Esophagus muscularis mucosa (tissue), 4 donors: ENCODE measurements around the gene BRD8. TPM values are rescaled to one million over a fixed set of nuclear protein-coding genes. Genes with fewer than 3 reads are reported as not detected.
A peak's percentile ranks its signal among the peaks of the same experiment; 100 is the strongest.

Source experiments
- DNase-seq: peaks from one replicate; pipeline ENCODE4 v3.0.0-alpha.2; 2017; ENCODE audit errors: extremely low spot score
- H3K27ac ChIP-seq, 4 donors: fragments of 200-600 bp; sonication (generic); replicated peaks in 1 of 4; 1 replicate in 3 of 4; 2 replicates in 1 of 4; pipeline ENCODE4 v1.5.1; 2016 to 2019; ENCODE audit warnings: mild to moderate bottlenecking in 1 of 4
- H3K27me3 ChIP-seq, 4 donors: fragments of 200-600 bp; sonication (generic); one replicate each; pipeline versions ENCODE4 v1.5.1 to v1.6.0; 2016 to 2019
- H3K36me3 ChIP-seq, 4 donors: fragments of 200-600 bp; sonication (generic); one replicate each; pipeline ENCODE4 v1.5.1; 2016 to 2019
- H3K4me1 ChIP-seq, 4 donors: fragments of 200-600 bp; sonication (generic); one replicate each; pipeline ENCODE4 v1.5.1; 2016 to 2019
- H3K4me3 ChIP-seq, 4 donors: fragments of 200-600 bp; sonication (generic); 1 replicate in 2 of 4; 2 replicates in 2 of 4; pipeline ENCODE4 v1.5.1; 2016 to 2019; ENCODE audit warnings: mild to moderate bottlenecking in 4 of 4, moderate library complexity in 1 of 4
- H3K9me3 ChIP-seq, 4 donors: fragments of 200-600 bp; sonication (generic); 1 replicate in 3 of 4; 2 replicates in 1 of 4; pipeline ENCODE4 v1.5.1; 2016 to 2019
- CTCF ChIP-seq, 3 experiments: fragments of 200-600 bp in 2 of 3; fragments of 450-650 bp in 1 of 3; sonication (generic) in 2 of 3; IDR thresholded peaks; one replicate each; pipeline ENCODE4 v1.5.1; 2017 to 2019; ENCODE audit warnings: antibody characterized with exemption in 3 of 3, mild to moderate bottlenecking in 2 of 3, moderate library complexity in 1 of 3
- EP300 ChIP-seq: sonication (generic); formaldehyde crosslinking; IDR thresholded peaks from one replicate; pipeline ENCODE4 v1.6.1; 2017; ENCODE audit warnings: antibody characterized with exemption
- POLR2A ChIP-seq: fragments of 450-650 bp; IDR thresholded peaks from one replicate; pipeline ENCODE4 v1.6.1; 2017; ENCODE audit warnings: antibody characterized with exemption, moderate library complexity, mild to moderate bottlenecking, low read depth
- POLR2AphosphoS5 ChIP-seq, 2 donors: sonication (generic); formaldehyde crosslinking; IDR thresholded peaks; one replicate each; pipeline ENCODE4 v1.6.1; 2017; ENCODE audit warnings: antibody characterized with exemption in 2 of 2
- WGBS: methylation state at CpG from one replicate; pipeline ENCODE4 v1.1.5; 2018; 5-methylcytosine and 5-hydroxymethylcytosine counted together
- intact Hi-C: fragments of 100-400 bp; cut with DNase I; formaldehyde crosslinking; loops from one replicate; pipeline ENCODE4 v1.15.1; 2023
- total RNA-seq, 4 donors: library from RNA; depleted of rRNA; stranded (reverse); fragments of >200 nt; gene quantifications; one replicate each; pipeline versions ENCODE4 v1.1.0 to v1.2.1, GENCODE V29; 2016

The BRD8 gene
- total RNA-seq, 4 donors from 2014 or later: 27.3 to 41.5 (median 31.2) TPM

GRCh38 chr5:138180183-138180782 lies 1.9 kb upstream of the BRD8 start:
- no peak for TF ChIP-seq POLR2A
- no peak for TF ChIP-seq POLR2AphosphoS5 (IDR thresholded peaks at IDR 0.05)
- no peak for TF ChIP-seq CTCF (IDR thresholded peaks at IDR 0.05)
- TF ChIP-seq EP300: no peak
- Histone ChIP-seq H3K27me3 (no peaks in the 10 kb centered on the region), H3K4me1 (peaks cover 19 to 36% (median 27%) of the 10 kb centered on the region in 4 donors), H3K36me3 (peaks cover 5 to 41% (median 31%) of the 10 kb centered on the region in 4 donors), H3K4me3 (no peak overlapping the region), H3K27ac (no peak overlapping the region), H3K9me3 (no peaks in the 10 kb centered on the region)
- intact Hi-C loops: no loop called here
- WGBS: 73% methylated on average over 5 of the region's 5 CpGs
- no peak for DNase-seq

- Histone ChIP-seq H3K9me3 (no peaks in the 10 kb centered on the region), H3K36me3 (peaks cover 5 to 41% (median 34%) of the 10 kb centered on the region in 4 donors), H3K27me3 (no peaks in the 10 kb centered on the region), H3K27ac (peak overlapping the region in 3 of 4 donors; percentile 88 to 91 (median 90)), H3K4me1 (peaks cover 19 to 37% (median 27%) of the 10 kb centered on the region in 4 donors), H3K4me3 (peak overlapping the region; percentile 72 to 88 (median 86))
- intact Hi-C loops: no loop called here
- DNase-seq: no peak
- WGBS: 1% methylated on average over 22 of the region's 23 CpGs
- TF ChIP-seq EP300 (no peak), POLR2A (no peak), CTCF (IDR thresholded peaks at IDR 0.05) (no peak), POLR2AphosphoS5 (IDR thresholded peaks at IDR 0.05) (no peak)
These were observed 937 bp upstream of the BRD8 start for GRCh38 chr5:138179277-138179857.

DNA sequence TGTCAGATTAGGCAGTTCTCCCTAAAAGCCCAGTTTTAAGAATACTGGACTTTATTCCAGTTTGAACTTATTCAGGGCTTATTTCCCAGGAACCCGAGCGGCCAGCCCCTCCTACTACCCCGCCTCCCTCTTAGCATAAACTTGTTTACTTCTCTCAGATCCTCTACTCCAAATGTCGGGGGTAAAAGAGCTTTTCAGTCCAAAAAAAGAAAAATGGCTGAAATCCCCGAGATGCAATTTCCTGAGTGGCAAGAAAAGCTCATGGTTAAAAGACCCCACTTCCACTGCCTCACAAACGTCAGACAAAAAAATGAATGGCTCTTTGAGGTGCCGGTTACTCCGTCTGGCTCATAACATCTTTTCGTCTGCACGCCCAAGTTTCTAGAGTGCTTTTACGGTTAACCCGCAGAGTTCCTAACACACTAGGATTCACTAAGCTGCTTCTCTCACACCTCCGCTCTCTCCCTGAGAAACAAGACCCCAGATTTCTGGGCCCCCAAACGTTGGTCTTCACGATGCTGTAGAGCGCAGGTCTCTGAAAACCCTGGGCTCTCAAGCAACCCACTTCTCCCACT lies 402 bp downstream of the BRD8 start:
- TF ChIP-seq POLR2AphosphoS5 (IDR thresholded peaks at IDR 0.05) (no peak), POLR2A (no peak), CTCF (IDR thresholded peaks at IDR 0.05) (no peak), EP300 (no peak)
- intact Hi-C loops: no loop called here
- DNase-seq: no peak

DNA sequence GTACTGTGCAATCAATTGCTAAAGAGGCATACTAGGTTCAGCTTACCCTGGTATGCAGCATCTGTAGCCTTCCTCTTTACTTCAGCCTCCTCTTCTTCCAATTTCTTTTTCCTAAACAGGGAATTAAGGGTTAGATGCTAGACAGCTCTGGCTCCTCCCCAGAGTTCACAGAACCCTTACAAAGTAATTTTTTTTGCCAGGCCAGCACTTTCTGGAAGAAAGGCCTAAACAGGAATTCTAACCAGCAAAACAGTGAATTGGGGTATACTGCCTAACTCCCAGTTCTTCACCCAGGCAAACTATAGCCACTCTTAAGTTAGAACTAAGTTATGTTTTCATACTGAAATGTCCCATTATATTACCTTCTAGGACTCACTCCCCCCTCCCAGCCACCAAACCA lies 8.1 kb downstream of the BRD8 start:
- DNase-seq: no peak
- TF ChIP-seq CTCF (IDR thresholded peaks at IDR 0.05) (no peak), POLR2AphosphoS5 (IDR thresholded peaks at IDR 0.05) (no peak), EP300 (no peak), POLR2A (no peak)
- H3K27me3 ChIP-seq: no peaks in the 10 kb centered on the region
- peaks cover 0 to 7% (median 2%) of the 10 kb centered on the region in 4 donors for H3K4me1 ChIP-seq
- intact Hi-C loops: no loop called here
- no peak overlapping the region for H3K4me3 ChIP-seq
- peaks cover 89 to 100% (median 98%) of the 10 kb centered on the region in 4 donors for H3K36me3 ChIP-seq
- H3K9me3 ChIP-seq: no peaks in the 10 kb centered on the region
- no peak overlapping the region for H3K27ac ChIP-seq

More for the DNA sequence above, 402 bp downstream of the BRD8 start:
- Histone ChIP-seq H3K4me3 (peak overlapping the region; percentile 72 to 88 (median 86)), H3K4me1 (peaks cover 19 to 42% (median 29%) of the 10 kb centered on the region in 4 donors), H3K36me3 (peaks cover 13 to 47% (median 39%) of the 10 kb centered on the region in 4 donors), H3K27ac (peak overlapping the region; percentile 86 to 91 (median 89)), H3K27me3 (no peaks in the 10 kb centered on the region), H3K9me3 (no peaks in the 10 kb centered on the region)
- under 1% methylated on average over 16 of the region's 16 CpGs for WGBS
